ENCODE measurements around the gene SCRN2. TPM values are rescaled to one million over a fixed set of nuclear protein-coding genes. Genes with fewer than 3 reads are reported as not detected.

Gene SCRN2
- total RNA-seq: 39.0 TPM

DNA sequence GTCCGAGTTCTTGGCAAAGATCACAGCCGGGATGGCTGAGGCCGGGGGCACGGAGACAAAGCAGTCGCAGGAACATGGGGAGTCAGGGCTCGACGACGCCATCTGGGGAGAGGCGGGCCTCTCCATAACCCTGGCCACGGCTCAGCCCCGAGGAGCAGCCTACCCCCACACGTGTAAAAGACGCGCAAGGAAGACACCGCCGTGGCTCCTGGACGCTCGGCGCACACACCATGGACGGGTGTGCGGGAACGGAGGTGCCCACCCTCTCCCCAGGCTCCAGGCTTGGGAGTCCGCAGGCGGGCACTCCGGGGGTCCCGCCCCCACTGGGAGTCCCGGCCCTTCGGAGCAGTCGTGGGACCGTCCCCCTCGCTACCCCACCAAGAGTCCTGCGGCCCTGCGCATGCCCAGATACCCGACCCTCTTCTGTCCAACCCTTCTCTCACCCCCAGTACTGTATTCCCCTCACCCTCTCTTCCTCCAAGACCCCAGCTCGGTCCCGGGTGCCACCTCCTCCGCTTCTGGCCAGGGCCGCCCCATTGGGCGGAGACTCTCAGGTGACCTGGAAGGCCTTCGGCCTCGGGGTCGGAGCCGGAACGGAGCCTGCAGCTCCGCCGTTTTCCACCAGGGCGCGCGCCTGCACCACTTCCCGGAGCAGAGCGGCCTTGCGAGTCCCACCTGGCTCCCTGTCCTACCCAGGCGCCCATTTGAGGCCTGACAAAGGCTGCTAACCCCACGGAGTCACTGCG, at the start of gene SCRN2:
TSS of gene SCRN2 (minus strand) at position 532 of the 746 bp plus-strand sequence. CDS start at position 102, 430 bp downstream.

DNA sequence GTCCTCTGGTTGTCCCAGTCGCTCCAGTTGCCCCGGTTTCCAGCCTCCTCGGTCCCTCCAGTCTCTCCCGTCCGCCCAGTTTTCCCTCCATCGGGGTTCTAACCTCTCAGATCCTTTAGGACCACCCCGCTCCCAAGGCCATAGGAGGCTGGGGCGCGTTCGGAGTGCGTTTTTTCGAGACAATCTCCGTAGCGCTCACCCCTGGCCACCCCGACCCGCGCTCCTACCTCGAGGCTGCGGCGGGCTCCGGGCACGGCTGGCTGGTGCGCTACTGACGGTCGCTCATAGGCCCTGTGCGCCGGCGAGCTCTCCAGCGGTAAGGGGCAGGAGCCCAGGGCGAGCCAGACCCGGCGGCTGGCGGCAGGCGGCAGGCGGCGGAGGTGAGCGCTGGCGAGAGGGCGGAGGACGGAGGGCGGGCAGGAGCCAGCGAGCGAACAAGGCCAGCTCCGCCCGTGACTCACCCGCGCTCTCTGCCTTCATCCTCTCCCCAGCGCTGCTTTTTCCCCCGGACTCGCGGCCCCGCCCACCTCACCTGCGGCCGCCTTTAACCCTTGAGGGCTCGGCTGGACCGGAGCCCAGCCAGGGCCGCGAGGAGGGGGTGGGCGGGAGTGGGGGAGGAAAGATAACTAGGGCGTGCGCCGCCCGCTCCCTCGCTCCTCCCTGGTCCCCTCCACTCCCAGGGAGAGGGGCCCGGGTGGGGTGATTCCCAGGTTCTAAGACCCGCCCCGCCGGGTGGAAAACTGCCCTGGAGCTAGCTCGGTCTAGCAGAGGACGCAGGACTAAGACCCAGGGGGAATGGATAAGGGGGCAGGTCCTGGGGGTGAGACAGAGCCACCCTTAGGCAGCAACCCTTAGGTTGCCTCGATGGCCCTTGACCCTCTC, 9.9 kb upstream of the SCRN2 start, which contains the start of gene SP6:
TSS of gene SP6 (minus strand) at position 472 of the 882 bp plus-strand sequence. CDS start 2,734 bp downstream, outside the sequence.

DNA sequence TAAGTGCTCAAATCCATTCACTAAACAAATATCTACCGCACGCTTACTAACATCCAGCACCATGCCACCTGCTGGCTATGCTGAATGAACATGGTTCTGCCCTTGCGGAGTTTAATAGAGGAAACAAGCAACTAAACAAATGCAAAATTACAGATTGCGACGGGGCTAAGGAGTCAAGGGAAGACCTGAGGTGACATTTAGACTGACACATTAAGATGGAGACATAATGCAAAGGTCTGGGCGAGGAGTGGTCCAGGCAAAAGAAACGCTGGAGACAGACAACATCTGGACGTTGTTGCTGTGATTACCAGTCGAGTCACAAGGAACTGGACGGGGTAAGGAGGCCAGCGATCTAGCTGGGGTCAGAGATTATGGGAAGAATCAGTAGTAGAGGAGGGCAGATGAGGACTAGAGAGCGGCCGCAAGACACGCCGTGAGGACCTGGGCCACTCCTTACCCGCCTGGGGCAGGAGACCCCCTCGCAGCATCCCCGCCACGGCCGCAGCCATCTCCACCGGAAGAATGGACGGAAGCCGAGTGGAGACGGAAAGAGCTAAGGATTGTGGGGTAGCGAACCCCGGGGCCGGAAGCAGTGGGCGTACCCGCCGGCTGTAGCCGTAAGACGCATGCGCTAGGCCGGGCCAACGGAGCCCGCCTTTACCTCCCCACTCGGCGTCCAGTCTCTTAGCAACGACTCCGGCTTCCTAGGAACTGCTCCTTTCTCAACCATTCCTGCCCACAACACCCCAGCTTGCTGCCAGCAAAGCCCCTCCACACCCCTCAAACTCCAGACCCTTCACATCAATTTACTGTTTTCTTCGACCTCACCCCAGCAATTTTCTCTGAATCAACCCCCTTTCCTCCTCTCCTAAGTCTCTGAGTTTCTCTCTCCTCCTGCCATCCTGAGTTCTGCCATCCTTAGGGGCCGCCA, 9.8 kb downstream of the SCRN2 start, which contains the start of the genes LRRC46 and MRPL10:
TSS of gene LRRC46 (plus strand) at position 668 of the 931 bp plus-strand sequence. CDS start 320 bp downstream, outside the sequence.
TSS of gene MRPL10 (minus strand) at position 539 of the 931 bp plus-strand sequence. CDS start at position 509, 30 bp downstream.

DNA sequence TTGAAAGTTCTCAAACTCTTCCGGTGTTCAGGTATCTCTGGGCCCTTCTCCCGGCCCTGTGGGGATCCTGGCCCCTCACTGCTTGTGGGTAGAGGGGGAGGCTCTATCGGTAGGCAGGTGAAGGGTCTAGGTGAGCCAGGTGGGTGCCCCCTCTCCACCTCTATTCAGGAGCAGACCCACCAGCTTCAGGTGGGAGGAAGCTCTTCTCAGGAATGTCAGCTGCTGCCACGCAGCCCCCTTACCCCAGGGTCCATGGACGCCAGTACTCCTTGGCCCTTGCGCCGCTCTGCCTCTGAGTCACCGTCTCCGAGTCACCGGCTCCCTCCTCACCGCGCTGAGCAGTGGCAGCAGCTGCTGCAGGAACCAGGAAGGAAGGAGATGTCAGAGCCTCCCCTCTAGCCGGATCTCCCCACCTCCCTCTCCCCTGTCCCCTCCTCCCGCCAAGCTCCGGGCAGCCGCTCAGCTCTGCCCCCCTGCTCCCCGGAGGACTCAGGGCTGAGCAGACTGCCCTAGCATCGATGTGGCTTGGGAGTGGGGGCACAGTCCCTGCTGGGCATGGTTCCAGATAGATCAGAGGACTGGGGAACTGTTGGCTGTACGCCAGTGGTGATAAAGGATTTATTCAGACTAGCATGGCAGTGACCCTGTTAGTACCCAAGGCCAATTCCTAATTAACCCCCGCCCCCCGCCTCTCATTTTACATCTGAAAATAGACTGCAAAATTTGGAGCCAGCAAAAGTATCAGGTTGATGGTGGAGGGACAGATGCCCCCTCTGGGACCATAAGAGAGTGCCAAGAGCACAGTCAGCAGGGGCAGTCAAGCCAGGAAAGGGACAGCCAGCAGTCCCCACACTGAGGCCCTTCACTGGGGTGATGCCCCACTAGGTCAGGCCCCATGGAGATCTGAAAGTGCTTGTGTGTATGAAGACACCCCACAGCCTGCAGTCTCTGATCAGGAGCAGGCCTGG, 19.4 kb downstream of the SCRN2 start, which contains the start of gene OSBPL7:
TSS of gene OSBPL7 (minus strand) at position 371 of the 968 bp plus-strand sequence. CDS start 1,516 bp downstream, outside the sequence.

Other genes with a start within 250 kb of the SCRN2 start
- gene KPNB1, start 191.4 kb downstream of the SCRN2 start, total RNA-seq: 248 TPM
- gene TBKBP1, start 147.1 kb downstream of the SCRN2 start, total RNA-seq: 21.1 TPM
- 1.5 TPM for gene TBX21, start 108.0 kb downstream of the SCRN2 start, total RNA-seq
- 13.7 TPM for gene OSBPL7, start 19.5 kb downstream of the SCRN2 start, total RNA-seq
- 15.6 TPM for gene MRPL10, start 9.7 kb downstream of the SCRN2 start, total RNA-seq
- 0.16 TPM for gene LRRC46, start 9.6 kb downstream of the SCRN2 start, total RNA-seq
- gene SP6, start 9.9 kb upstream of the SCRN2 start, total RNA-seq: 0.38 TPM
- 5.6 TPM for gene SP2, start 55.0 kb upstream of the SCRN2 start, total RNA-seq
- gene PNPO, start 100.3 kb upstream of the SCRN2 start, total RNA-seq: 14.2 TPM
- 0.93 TPM for gene PRR15L, start 116.6 kb upstream of the SCRN2 start, total RNA-seq
- 158 TPM for gene CDK5RAP3, start 129.8 kb upstream of the SCRN2 start, total RNA-seq
- 36.9 TPM for gene COPZ2, start 196.5 kb upstream of the SCRN2 start, total RNA-seq
- gene NFE2L1, start 207.1 kb upstream of the SCRN2 start, total RNA-seq: 140 TPM